ENCODE results near the gene COL4A3.

Gene COL4A3

DNA sequence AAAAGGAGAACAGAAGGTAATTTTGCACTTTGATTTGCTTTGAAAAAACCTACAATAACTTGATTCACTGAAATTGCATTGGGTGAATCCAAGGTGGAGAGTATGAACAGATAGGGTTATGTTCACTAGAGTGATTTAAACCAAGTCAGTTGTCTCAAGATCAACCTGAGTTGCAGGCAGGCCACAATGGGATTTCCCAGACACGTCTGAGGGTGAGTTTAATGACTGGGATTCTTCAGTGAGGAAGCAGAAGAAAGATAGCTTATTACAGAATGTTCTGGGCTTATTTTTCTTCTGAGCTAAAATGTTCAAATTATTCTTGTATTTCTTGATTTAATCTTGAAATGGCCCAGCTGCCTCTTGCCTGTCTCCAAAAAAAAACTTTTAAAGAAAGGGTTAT, 20.5 kb upstream of the COL4A3 start:
- TF ChIP-seq NFIC (IDR thresholded peaks at IDR 0.05) (no peak), TEAD4 (IDR thresholded peaks at IDR 0.05) (no peak), TAF1 (IDR thresholded peaks at IDR 0.05; ENCODE audit: low read depth) (no peak), EGR1 (IDR thresholded peaks at IDR 0.05) (no peak), USF1 (IDR thresholded peaks at IDR 0.05) (no peak), TCF12 (IDR thresholded peaks at IDR 0.05; ENCODE audit: low read depth) (no peak), CEBPB (IDR thresholded peaks at IDR 0.05) (no peak), ZBTB7A (IDR thresholded peaks at IDR 0.05; ENCODE audit: low read depth) (no peak), FOXM1 (IDR thresholded peaks at IDR 0.05; ENCODE audit: borderline replicate concordance, low read depth) (no peak), RAD21 (IDR thresholded peaks at IDR 0.05; ENCODE audit: low read depth) (no peak), EP300 (IDR thresholded peaks at IDR 0.05; ENCODE audit: borderline replicate concordance) (no peak), YY1 (IDR thresholded peaks at IDR 0.05; ENCODE audit: low read depth) (no peak), CREB1 (IDR thresholded peaks at IDR 0.05; ENCODE audit: low read depth) (no peak)
- TF ChIP-seq, protein P1, sequence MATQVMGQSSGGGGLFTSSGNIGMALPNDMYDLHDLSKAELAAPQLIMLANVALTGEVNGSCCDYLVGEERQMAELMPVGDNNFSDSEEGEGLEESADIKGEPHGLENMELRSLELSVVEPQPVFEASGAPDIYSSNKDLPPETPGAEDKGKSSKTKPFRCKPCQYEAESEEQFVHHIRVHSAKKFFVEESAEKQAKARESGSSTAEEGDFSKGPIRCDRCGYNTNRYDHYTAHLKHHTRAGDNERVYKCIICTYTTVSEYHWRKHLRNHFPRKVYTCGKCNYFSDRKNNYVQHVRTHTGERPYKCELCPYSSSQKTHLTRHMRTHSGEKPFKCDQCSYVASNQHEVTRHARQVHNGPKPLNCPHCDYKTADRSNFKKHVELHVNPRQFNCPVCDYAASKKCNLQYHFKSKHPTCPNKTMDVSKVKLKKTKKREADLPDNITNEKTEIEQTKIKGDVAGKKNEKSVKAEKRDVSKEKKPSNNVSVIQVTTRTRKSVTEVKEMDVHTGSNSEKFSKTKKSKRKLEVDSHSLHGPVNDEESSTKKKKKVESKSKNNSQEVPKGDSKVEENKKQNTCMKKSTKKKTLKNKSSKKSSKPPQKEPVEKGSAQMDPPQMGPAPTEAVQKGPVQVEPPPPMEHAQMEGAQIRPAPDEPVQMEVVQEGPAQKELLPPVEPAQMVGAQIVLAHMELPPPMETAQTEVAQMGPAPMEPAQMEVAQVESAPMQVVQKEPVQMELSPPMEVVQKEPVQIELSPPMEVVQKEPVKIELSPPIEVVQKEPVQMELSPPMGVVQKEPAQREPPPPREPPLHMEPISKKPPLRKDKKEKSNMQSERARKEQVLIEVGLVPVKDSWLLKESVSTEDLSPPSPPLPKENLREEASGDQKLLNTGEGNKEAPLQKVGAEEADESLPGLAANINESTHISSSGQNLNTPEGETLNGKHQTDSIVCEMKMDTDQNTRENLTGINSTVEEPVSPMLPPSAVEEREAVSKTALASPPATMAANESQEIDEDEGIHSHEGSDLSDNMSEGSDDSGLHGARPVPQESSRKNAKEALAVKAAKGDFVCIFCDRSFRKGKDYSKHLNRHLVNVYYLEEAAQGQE (IDR thresholded peaks at IDR 0.05; ENCODE audit: low read depth) = no peak
- TF ChIP-seq, protein P2, sequence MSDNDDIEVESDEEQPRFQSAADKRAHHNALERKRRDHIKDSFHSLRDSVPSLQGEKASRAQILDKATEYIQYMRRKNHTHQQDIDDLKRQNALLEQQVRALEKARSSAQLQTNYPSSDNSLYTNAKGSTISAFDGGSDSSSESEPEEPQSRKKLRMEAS (IDR thresholded peaks at IDR 0.05) = no peak

- no peak for TF ChIP-seq CREB1 (IDR thresholded peaks at IDR 0.05; ENCODE audit: low read depth)
- no peak for TF ChIP-seq CEBPB (IDR thresholded peaks at IDR 0.05)
- no peak for TF ChIP-seq EP300 (IDR thresholded peaks at IDR 0.05; ENCODE audit: borderline replicate concordance)
- TF ChIP-seq RAD21 (IDR thresholded peaks at IDR 0.05; ENCODE audit: low read depth) = no peak
- TF ChIP-seq YY1 (IDR thresholded peaks at IDR 0.05; ENCODE audit: low read depth) = no peak
- no peak for TF ChIP-seq TCF12 (IDR thresholded peaks at IDR 0.05; ENCODE audit: low read depth)
- no peak for TF ChIP-seq USF1 (IDR thresholded peaks at IDR 0.05)
- TF ChIP-seq FOXM1 (IDR thresholded peaks at IDR 0.05; ENCODE audit: borderline replicate concordance, low read depth) = no peak
- no peak for TF ChIP-seq ZBTB7A (IDR thresholded peaks at IDR 0.05; ENCODE audit: low read depth)
- TF ChIP-seq NFIC (IDR thresholded peaks at IDR 0.05) = no peak
Measured at GRCh38 chr2:227146456-227146855, 18.0 kb upstream of the COL4A3 start.

DNA sequence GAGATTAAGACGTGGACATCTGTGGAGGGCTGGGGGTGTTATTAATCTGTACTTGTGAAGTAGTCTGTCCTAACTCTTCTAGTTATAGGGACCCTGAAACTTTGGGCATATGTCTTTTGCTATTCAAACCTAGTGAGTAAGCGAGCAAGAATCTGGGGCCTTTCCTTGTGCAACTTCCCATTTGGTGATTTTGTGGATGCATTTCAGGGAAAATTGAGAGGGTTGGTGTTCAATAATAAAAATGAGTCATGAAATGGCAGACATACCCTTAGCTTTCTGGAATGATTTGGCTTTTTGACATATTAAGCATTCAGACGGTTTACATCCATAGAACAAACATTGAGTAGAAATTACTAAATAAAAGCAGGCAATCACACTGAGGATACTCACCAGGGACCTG, 17.4 kb upstream of the COL4A3 start:
- TF ChIP-seq, protein P2 (IDR thresholded peaks at IDR 0.05) = no peak
- TF ChIP-seq TCF12 (IDR thresholded peaks at IDR 0.05; ENCODE audit: low read depth) (no peak), NFIC (IDR thresholded peaks at IDR 0.05) (no peak), EP300 (IDR thresholded peaks at IDR 0.05; ENCODE audit: borderline replicate concordance) (no peak), USF1 (IDR thresholded peaks at IDR 0.05) (no peak), RAD21 (IDR thresholded peaks at IDR 0.05; ENCODE audit: low read depth) (no peak), CEBPB (IDR thresholded peaks at IDR 0.05) (no peak), TEAD4 (IDR thresholded peaks at IDR 0.05) (no peak), ZBTB7A (IDR thresholded peaks at IDR 0.05; ENCODE audit: low read depth) (no peak), FOXM1 (IDR thresholded peaks at IDR 0.05; ENCODE audit: borderline replicate concordance, low read depth) (no peak), CREB1 (IDR thresholded peaks at IDR 0.05; ENCODE audit: low read depth) (no peak), TAF1 (IDR thresholded peaks at IDR 0.05; ENCODE audit: low read depth) (no peak), EGR1 (IDR thresholded peaks at IDR 0.05) (no peak), YY1 (IDR thresholded peaks at IDR 0.05; ENCODE audit: low read depth) (no peak)
- TF ChIP-seq, protein P1 (IDR thresholded peaks at IDR 0.05; ENCODE audit: low read depth) = no peak

DNA sequence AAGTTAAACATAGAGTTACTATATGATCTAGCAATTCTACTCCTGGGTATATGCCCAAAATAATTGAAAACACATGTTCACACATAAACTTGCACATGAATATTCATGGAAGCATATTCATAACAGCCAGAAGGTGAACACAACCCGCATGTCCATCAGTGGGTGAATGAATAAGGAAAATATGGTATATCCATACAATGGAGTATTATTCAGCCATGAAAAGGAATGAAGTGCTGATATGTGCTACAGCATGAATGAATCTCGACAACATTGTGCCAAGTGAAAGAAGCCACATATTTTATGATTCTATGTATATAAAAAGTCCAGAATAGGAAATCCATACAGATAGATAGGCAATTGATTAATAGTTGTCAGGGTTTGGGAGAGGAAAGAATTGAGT, 16.3 kb upstream of the COL4A3 start:
- TF ChIP-seq, protein P1 (IDR thresholded peaks at IDR 0.05; ENCODE audit: low read depth) = no peak
- TF ChIP-seq ZBTB7A (IDR thresholded peaks at IDR 0.05; ENCODE audit: low read depth) (no peak), CREB1 (IDR thresholded peaks at IDR 0.05; ENCODE audit: low read depth) (no peak), EP300 (IDR thresholded peaks at IDR 0.05; ENCODE audit: borderline replicate concordance) (no peak), FOXM1 (IDR thresholded peaks at IDR 0.05; ENCODE audit: borderline replicate concordance, low read depth) (no peak), NFIC (IDR thresholded peaks at IDR 0.05) (no peak), RAD21 (IDR thresholded peaks at IDR 0.05; ENCODE audit: low read depth) (no peak), TAF1 (IDR thresholded peaks at IDR 0.05; ENCODE audit: low read depth) (no peak), CEBPB (IDR thresholded peaks at IDR 0.05) (no peak), USF1 (IDR thresholded peaks at IDR 0.05) (no peak), TCF12 (IDR thresholded peaks at IDR 0.05; ENCODE audit: low read depth) (no peak), EGR1 (IDR thresholded peaks at IDR 0.05) (no peak)
- TF ChIP-seq, protein P2 (IDR thresholded peaks at IDR 0.05) = no peak
